Measurements from ENCODE around the gene GMDS. TPM values are rescaled to one million over a fixed set of nuclear protein-coding genes. Genes with fewer than 3 reads are reported as not detected.

GMDS gene
- total and polyA plus RNA-seq, 2 experiments from 2014 or later = 30.1 to 36.5 TPM

GRCh38 chr6:2196079-2196679, 49.2 kb downstream of the GMDS start:
- Histone ChIP-seq H3K4me3 (no peak overlapping the region), H3F3A (replicated peaks; ENCODE audit: low read depth) (no peaks in the 10 kb centered on the region), H3K36me3 (ENCODE audit: insufficient read depth) (no peaks in the 10 kb centered on the region; the same call in 1 of the 2 replicates), H3K4me1 (ENCODE audit: insufficient read depth) (peaks cover 14% of the 10 kb centered on the region), H3K9me2 (ENCODE audit: insufficient read depth) (no peaks in the 10 kb centered on the region), H4K20me1 (replicated peaks; ENCODE audit: insufficient read depth) (peaks cover 12% of the 10 kb centered on the region), H3K4me2 (no peak overlapping the region), H3K27me3 (ENCODE audit: insufficient read depth) (no peaks in the 10 kb centered on the region), H3K27ac (ENCODE audit: low read depth) (no peak overlapping the region), H3K79me2 (replicated peaks; ENCODE audit: insufficient read depth) (no peaks in the 10 kb centered on the region), H2AFZ (no peak overlapping the region)
- H3K36me3 Mint-ChIP-seq (ENCODE audit: low read depth) = 0 out of 3 replicates have a peak, but pooled peaks cover 8% of the 10 kb centered on the region
- TF ChIP-seq, protein P1, sequence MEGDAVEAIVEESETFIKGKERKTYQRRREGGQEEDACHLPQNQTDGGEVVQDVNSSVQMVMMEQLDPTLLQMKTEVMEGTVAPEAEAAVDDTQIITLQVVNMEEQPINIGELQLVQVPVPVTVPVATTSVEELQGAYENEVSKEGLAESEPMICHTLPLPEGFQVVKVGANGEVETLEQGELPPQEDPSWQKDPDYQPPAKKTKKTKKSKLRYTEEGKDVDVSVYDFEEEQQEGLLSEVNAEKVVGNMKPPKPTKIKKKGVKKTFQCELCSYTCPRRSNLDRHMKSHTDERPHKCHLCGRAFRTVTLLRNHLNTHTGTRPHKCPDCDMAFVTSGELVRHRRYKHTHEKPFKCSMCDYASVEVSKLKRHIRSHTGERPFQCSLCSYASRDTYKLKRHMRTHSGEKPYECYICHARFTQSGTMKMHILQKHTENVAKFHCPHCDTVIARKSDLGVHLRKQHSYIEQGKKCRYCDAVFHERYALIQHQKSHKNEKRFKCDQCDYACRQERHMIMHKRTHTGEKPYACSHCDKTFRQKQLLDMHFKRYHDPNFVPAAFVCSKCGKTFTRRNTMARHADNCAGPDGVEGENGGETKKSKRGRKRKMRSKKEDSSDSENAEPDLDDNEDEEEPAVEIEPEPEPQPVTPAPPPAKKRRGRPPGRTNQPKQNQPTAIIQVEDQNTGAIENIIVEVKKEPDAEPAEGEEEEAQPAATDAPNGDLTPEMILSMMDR (conservative IDR thresholded peaks at IDR 0.05; ENCODE audit: low read depth in 2 of 2) = peak; percentile 70 to 84
- no peak for TF ChIP-seq ZNF114 (CRISPR knock-in tag; IDR thresholded peaks at IDR 0.05)
- peaks cover 8% of the 10 kb centered on the region; the same call in 2 of the 3 replicates for H3K4me1 Mint-ChIP-seq
- H3K27ac Mint-ChIP-seq = no peak overlapping the region
- DNase-seq (ENCODE audit: low spot score) (peak; percentile 75), ATAC-seq (peak; percentile 71)
- no peak overlapping the region for H3K4me3 Mint-ChIP-seq
- H3K9me3 Mint-ChIP-seq = peaks cover 3% of the 10 kb centered on the region; the same call in 2 of the 3 replicates
- H3K27me3 Mint-ChIP-seq (ENCODE audit: insufficient read depth, low read depth, poor library complexity) = peaks cover 2% of the 10 kb centered on the region

DNA sequence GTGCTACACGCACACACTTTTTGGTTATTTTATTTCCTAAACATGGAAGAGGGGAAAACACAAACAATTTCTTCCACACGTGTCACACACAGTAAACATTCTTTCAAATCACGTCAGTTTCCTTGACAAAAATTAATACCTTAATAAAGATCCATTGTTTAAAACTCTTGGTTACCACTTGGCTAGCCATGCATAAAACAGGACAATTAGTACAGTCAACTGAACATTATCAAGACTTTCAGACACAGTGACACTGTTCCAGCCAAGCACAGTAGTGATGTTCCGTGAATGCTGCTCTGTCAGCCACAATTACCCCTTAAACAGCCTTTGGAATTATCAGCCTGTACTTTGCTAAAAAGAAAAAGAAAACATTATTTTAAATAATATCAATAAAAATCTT, 50.8 kb downstream of the GMDS start:
- H3K9me3 Mint-ChIP-seq = peaks cover 3% of the 10 kb centered on the region; the same call in 2 of the 3 replicates
- peaks cover 11% of the 10 kb centered on the region; the same call in 2 of the 3 replicates for H3K36me3 Mint-ChIP-seq (ENCODE audit: low read depth)
- H3K4me3 Mint-ChIP-seq = no peak overlapping the region
- H3K9me2 ChIP-seq (ENCODE audit: insufficient read depth) = no peaks in the 10 kb centered on the region
- ATAC-seq (no peak), DNase-seq (ENCODE audit: low spot score) (no peak)
- H2AFZ ChIP-seq = no peak overlapping the region
- no peak overlapping the region for H3K4me3 ChIP-seq
- no peak overlapping the region for H3K4me2 ChIP-seq
- no peak overlapping the region for H3K27ac ChIP-seq (ENCODE audit: low read depth)
- no peaks in the 10 kb centered on the region for H3K79me2 ChIP-seq (replicated peaks; ENCODE audit: insufficient read depth)
- no peaks in the 10 kb centered on the region for H3K27me3 ChIP-seq (ENCODE audit: insufficient read depth)
- H3F3A ChIP-seq (replicated peaks; ENCODE audit: low read depth) = no peaks in the 10 kb centered on the region
- H3K27ac Mint-ChIP-seq = no peak overlapping the region
- H4K20me1 ChIP-seq (replicated peaks; ENCODE audit: insufficient read depth) = peaks cover 12% of the 10 kb centered on the region
- peaks cover 14% of the 10 kb centered on the region for H3K4me1 ChIP-seq (ENCODE audit: insufficient read depth)
- no peaks in the 10 kb centered on the region; the same call in 1 of the 2 replicates for H3K36me3 ChIP-seq (ENCODE audit: insufficient read depth)
- peaks cover 2% of the 10 kb centered on the region for H3K27me3 Mint-ChIP-seq (ENCODE audit: insufficient read depth, low read depth, poor library complexity)
- peaks cover 8% of the 10 kb centered on the region; the same call in 2 of the 3 replicates for H3K4me1 Mint-ChIP-seq
- TF ChIP-seq, protein P1 (conservative IDR thresholded peaks at IDR 0.05; ENCODE audit: low read depth in 2 of 2) = no peak
- TF ChIP-seq ZNF114 (CRISPR knock-in tag; IDR thresholded peaks at IDR 0.05) = no peak
- TF ChIP-seq ETS1 (IDR thresholded peaks at IDR 0.05) = no peak
- TF ChIP-seq CREB1 (CRISPR knock-in tag; IDR thresholded peaks at IDR 0.05; ENCODE audit: low read depth) = no peak
- TF ChIP-seq POLR2AphosphoS5 (IDR thresholded peaks at IDR 0.05; ENCODE audit: low read depth) = no peak
- no peak for TF ChIP-seq ZNF462 (CRISPR knock-in tag; IDR thresholded peaks at IDR 0.05)
- no peak for TF ChIP-seq STAT1 (IDR thresholded peaks at IDR 0.05; ENCODE audit: unreplicated experiment)
- no peak for TF ChIP-seq JUNB (IDR thresholded peaks at IDR 0.05; ENCODE audit: unreplicated experiment)
